Immature natural killer cell (primary cell): Measurements from ENCODE around the gene NEURL1B. TPM values are rescaled to one million over a fixed set of nuclear protein-coding genes. Genes with fewer than 3 reads are reported as not detected.

Source experiments
- DNase-seq, 3 donors: peaks; one replicate each; pipeline ENCODE4 v3.0.0; 2022; ENCODE audit warnings: mixed read lengths in 1 of 3
- H3K27ac Mint-ChIP-seq, 6 donors: one replicate each; pipeline ENCODE4 v1.8.0; 2020; ENCODE audit warnings: mixed read lengths in 6 of 6, mild to moderate bottlenecking in 5 of 6, inconsistent platforms in 4 of 6, moderate library complexity in 3 of 6
- H3K27me3 Mint-ChIP-seq, 3 donors: one replicate each; pipeline ENCODE4 v1.8.0; 2020 to 2021; ENCODE audit warnings: low read depth in 3 of 3, mild to moderate bottlenecking in 3 of 3, mixed read lengths in 3 of 3, moderate library complexity in 3 of 3, inconsistent platforms in 1 of 3
- H3K36me3 Mint-ChIP-seq, 3 donors: one replicate each; pipeline ENCODE4 v1.8.0; 2020; ENCODE audit warnings: mixed read lengths in 3 of 3, inconsistent platforms in 2 of 3, mild to moderate bottlenecking in 2 of 3
- H3K4me1 Mint-ChIP-seq, 2 donors: one replicate each; pipeline ENCODE4 v1.8.0; 2020; ENCODE audit warnings: inconsistent platforms in 2 of 2, mild to moderate bottlenecking in 2 of 2, mixed read lengths in 2 of 2, moderate library complexity in 1 of 2
- H3K4me3 Mint-ChIP-seq, 5 donors: one replicate each; pipeline ENCODE4 v1.8.0; 2020; ENCODE audit warnings: mild to moderate bottlenecking in 5 of 5, mixed read lengths in 5 of 5, inconsistent platforms in 3 of 5, moderate library complexity in 3 of 5
- H3K9me3 Mint-ChIP-seq, 6 donors: one replicate each; pipeline ENCODE4 v1.8.0; 2020; ENCODE audit warnings: mild to moderate bottlenecking in 6 of 6, mixed read lengths in 6 of 6, inconsistent platforms in 4 of 6, moderate library complexity in 3 of 6
- polyA plus RNA-seq, 3 donors: library from polyadenylated mRNA; unstranded; fragments of 300-500 nt; fragmentation: Illumina TruSeq; gene quantifications; one replicate each; pipeline ENCODE4 v1.2.3, GENCODE V29; 2021

The NEURL1B gene
- polyA plus RNA-seq, 3 donors from 2014 or later, result 0.09 TPM; not detected in 2

DNA sequence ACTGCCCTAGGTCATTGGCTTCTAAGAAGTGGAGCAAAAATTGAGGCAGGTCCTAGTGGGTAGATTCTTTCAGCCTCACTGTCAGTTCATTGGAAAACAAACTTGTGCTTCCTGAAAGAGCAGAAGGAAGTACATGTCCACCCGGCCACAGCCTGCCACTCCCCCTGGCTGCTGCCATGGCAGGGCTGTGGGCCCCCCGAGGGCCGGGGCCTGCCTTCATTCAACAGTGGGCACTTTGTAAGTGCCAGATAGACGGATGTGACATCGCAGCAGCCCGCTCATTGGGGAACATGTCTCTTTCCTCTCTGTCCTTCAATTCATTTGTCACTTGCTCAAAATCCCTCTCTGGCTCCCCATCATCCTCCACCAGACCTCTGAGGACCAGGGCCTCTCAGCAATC, 20.6 kb upstream of the NEURL1B start:
- H3K27me3 Mint-ChIP-seq, result peaks cover 0 to 2% (median 0%) of the 10 kb centered on the region in 3 donors
- H3K9me3 Mint-ChIP-seq, result no peaks in the 10 kb centered on the region
- no peaks in the 10 kb centered on the region for H3K36me3 Mint-ChIP-seq
- H3K4me1 Mint-ChIP-seq, result no peaks in the 10 kb centered on the region
- no peak overlapping the region for H3K4me3 Mint-ChIP-seq
- no peak for DNase-seq
- H3K27ac Mint-ChIP-seq, result no peak overlapping the region

DNA sequence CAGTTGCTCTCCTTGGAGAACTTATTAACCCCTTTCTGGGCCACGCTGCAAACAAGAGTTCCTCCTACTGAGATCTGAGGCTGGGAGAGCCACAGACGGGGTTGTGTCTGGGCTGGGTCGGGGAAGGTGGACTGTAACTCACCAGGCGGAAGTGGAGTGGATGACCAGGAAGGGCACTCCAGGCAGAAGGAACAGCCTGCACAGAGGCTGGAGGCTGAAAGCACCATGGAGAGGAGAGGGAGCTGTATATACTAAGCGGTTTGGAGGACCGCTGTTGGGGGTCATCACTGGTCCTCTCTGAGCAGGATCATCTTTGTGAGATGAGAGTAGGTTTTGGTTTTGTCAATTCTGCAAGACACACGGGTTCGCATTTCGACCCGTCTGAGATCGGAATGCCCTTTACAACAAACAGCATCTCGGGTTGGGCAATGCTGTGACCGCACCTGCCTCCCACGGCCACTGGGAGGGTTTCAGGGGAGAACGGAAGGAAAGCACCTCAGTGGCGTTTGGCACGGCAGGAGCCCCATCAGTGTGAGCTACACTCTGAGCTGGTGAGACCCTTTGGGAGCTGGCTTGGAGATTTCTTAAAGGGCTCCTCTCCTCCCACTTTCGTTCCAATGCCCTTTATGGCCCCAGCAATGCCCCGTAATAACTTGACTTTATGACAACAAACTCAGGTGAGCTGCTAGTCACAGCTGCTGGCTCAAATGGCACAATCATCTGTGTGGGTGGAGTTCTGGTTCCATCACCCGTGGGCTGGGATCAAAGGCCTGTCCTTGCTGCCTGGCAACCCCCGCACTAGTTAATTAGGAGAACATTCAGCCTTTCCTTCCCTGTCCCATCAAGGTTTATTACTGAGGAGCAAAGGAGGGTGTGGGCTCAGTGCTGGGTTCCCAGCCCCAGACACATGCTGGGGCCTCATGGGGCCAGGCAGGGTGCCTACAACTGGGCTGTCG, 18.7 kb upstream of the NEURL1B start:
- Mint-ChIP-seq H3K4me3 (no peak overlapping the region), H3K36me3 (no peaks in the 10 kb centered on the region), H3K27me3 (peaks cover 0 to 5% (median 2%) of the 10 kb centered on the region in 3 donors), H3K27ac (peak overlapping the region in 1 of 6 donors; percentile 20), H3K4me1 (no peaks in the 10 kb centered on the region), H3K9me3 (no peaks in the 10 kb centered on the region)
- no peak for DNase-seq

DNA sequence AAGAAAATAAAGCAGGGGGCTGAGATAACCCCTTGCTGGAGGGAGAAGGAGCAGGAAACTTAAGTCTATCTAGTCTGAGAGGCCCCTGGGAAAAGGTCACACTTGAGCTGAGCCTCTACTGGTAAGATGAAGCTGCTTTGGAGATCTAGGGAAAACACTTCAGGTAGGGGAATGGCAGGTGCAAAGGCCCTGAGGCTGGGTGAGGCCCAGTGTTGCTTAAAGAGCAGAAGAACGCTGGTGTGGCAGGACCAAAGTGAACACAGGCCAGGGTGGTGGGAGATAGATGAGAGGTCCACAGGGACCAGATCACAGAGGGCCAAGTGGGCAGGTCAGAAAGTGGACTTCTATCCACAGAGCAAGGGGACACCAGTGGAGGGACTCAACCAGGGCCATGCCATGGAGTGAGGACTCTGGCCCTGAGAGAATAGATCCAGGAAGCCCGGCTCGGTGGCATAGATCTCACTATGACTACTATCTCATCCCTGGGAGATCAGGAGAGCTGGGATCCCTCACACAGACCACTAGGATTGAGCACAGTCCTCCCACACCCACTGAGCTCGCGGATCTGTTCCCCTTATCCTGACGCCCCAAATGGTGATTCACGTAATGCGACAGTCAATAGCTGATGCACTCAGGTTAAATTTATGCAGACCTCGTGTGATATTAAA, 17.6 kb upstream of the NEURL1B start:
- Mint-ChIP-seq H3K27ac (no peak overlapping the region), H3K36me3 (no peaks in the 10 kb centered on the region), H3K4me3 (no peak overlapping the region), H3K9me3 (no peaks in the 10 kb centered on the region), H3K4me1 (no peaks in the 10 kb centered on the region), H3K27me3 (peaks cover 0 to 5% (median 2%) of the 10 kb centered on the region in 3 donors)
- DNase-seq, result no peak

DNA sequence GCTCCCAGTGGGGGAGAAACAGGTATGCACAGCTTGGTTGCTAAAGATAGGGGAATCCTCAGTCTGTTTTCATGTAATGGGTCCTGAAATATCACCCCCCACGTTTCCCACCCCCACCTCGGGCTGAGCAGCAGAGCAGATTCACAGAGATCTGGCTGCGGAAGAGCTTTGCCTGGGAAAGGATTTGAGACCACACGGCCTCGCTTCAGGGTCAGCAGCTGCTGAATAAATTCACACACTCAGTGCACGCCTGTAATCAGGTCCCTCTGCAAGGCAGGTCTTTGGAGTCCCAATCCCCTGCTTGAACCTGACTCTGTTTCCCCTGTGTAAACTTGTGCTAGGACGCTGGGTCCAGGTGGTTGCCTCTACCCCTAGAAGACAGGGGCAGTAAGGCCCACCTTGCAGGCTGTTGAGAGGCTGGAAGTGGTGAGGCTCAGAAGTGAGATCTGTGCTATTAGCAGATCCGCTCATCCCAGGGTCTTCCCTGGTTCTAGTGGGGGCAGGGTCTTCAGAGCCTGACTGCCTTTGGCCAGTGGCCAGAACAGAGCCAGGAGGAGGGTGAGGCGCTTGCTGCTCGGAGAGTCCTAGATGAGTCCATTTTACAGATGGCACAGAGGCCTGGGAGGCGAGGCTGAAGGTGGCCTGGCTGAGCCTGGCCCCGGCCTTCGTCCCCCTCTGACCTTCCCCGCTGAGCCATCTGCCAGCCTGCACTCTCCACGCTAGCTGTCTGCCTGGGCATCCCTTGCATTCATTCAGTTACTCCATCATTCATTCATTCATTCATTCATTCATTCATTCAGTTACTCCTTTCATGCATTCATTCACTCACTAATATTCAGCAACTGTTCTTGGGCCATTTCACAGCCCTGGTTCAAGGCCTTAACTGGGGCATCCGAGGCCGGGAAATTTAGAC, 16.7 kb upstream of the NEURL1B start:
- peaks cover 0 to 7% (median 4%) of the 10 kb centered on the region in 3 donors for H3K27me3 Mint-ChIP-seq
- no peak for DNase-seq

DNA sequence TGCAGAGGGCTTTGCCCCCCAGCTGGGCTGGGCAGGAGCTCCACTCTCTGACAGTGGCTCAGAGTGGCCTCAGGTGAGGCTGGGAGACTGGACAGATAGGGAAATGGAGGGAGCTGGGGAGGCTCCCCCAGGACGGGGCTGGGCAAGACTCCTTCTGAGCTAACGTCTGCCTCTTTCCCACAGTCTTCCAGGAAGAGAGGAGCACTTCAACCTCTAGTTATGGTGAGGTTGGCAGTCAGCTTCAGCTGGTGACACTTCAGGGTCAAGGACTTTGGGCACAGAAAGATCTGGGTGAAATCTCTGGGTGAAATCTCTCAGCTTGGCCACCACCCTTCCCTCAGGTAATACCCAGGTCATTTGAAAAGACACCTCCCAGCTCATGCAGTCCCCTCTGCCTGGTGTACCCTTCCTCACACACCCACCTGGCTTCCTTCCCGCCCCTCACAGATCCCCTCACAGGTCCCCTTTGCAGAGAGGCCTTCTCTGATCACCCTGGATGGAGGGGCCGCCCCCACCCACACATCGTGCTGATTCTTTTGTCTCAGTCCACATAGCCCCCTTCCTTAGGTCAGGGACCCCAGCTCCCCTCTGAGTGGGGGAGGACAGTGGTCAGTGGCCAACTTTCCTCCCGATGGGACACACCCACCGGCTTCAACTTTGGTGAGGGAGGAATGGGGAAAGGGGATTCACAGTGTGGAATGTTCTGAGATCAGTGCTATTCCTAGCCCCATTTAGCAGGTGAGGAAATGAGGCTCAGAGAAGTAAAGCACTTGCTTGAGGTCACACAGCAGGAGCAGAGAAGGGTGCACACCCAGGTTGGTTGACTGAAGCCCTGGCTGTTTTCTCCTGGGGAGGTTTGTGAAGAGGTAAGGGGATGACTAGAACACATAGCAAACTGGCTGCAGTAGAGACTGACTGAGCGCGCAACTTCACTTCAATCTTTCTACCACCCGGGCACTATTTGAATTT, 15.8 kb upstream of the NEURL1B start:
- Mint-ChIP-seq H3K4me3 (no peak overlapping the region), H3K27ac (no peak overlapping the region), H3K9me3 (no peaks in the 10 kb centered on the region), H3K4me1 (no peaks in the 10 kb centered on the region), H3K27me3 (peaks cover 0 to 7% (median 4%) of the 10 kb centered on the region in 3 donors), H3K36me3 (no peaks in the 10 kb centered on the region)
- no peak for DNase-seq

More for the DNA sequence above, 16.7 kb upstream of the NEURL1B start:
- H3K4me1 Mint-ChIP-seq, result no peaks in the 10 kb centered on the region
- no peaks in the 10 kb centered on the region for H3K9me3 Mint-ChIP-seq
- no peak overlapping the region for H3K27ac Mint-ChIP-seq
- no peak overlapping the region for H3K4me3 Mint-ChIP-seq
- no peaks in the 10 kb centered on the region for H3K36me3 Mint-ChIP-seq

DNA sequence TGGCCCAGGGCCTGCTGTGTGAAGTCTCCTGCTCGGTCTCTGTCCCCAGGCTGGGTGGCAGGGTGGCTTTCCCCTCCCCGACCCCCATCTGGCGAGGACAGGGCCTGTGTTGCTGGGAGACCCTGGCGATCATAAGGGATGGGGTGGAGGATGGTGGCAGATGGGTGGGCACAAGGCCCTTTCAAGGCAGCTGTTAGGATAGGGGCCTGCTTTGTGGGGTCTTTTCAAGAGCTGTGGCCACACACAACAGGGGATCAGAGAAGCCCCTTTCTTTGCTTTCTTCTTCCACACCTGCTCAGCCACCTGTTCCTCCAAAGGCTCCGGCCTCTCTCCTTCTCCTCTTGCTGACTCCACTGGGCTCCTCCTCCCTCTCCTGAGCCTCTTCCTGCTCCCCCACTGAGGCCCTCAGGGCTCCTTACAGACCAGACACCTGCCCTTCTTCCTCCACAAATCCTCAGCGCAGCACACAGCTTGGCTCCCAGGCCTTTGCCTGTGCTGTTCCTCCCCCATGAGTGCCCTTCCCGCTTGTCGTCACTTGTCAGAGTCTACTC, 15.0 kb upstream of the NEURL1B start:
- H3K4me3 Mint-ChIP-seq, result no peak overlapping the region
- H3K27ac Mint-ChIP-seq, result no peak overlapping the region
- DNase-seq, result no peak
- H3K36me3 Mint-ChIP-seq, result no peaks in the 10 kb centered on the region
- H3K4me1 Mint-ChIP-seq, result no peaks in the 10 kb centered on the region
- no peaks in the 10 kb centered on the region for H3K9me3 Mint-ChIP-seq
- peaks cover 2 to 7% (median 4%) of the 10 kb centered on the region in 3 donors for H3K27me3 Mint-ChIP-seq

DNA sequence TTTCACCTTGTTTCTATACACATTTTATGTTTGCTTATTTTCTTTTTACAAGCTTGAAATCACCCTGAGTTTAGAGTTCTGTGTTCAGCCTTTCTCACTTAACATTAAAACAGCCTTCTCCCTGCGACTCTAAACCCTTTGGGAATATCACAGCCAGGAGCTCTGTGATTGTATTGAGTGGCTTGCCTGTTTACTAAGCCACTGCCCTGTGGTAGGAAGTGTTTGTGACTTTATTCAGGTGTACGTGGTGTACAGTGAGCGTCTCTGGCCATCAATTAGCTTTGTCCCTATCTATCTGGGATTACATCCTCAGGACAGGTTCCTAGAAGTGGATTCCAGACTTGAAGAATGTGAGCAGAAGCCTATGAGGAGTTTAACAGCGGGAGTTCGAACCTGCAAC, 11.0 kb upstream of the NEURL1B start:
- DNase-seq, result no peak
- Mint-ChIP-seq H3K4me3 (no peak overlapping the region), H3K27ac (no peak overlapping the region), H3K9me3 (no peaks in the 10 kb centered on the region), H3K36me3 (no peaks in the 10 kb centered on the region), H3K4me1 (no peaks in the 10 kb centered on the region), H3K27me3 (peaks cover 4 to 5% (median 4%) of the 10 kb centered on the region in 3 donors)

DNA sequence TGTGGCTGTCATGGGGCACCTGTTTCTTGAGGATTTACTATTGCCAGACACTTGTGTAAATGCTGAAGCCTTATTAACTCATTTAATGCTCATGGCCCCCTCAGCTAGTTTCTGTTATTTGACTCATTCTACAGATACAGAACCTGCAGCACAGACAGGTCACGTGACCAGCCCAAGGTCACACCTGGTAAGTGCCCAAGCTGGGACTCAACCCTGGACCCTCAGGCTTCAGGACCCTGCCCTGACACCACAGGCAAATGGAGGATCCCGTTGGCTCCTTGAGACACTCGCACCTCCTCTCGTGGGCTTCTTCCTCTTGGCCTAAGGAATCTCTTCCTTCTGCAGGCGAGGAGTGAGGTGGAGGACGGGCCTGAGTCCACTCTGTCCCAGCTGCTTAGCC, 10.6 kb upstream of the NEURL1B start:
- H3K27me3 Mint-ChIP-seq, result peaks cover 4 to 5% (median 4%) of the 10 kb centered on the region in 3 donors
- H3K27ac Mint-ChIP-seq, result no peak overlapping the region
- no peak for DNase-seq
- no peaks in the 10 kb centered on the region for H3K36me3 Mint-ChIP-seq
- H3K4me1 Mint-ChIP-seq, result no peaks in the 10 kb centered on the region
- no peak overlapping the region for H3K4me3 Mint-ChIP-seq
- no peaks in the 10 kb centered on the region for H3K9me3 Mint-ChIP-seq

DNA sequence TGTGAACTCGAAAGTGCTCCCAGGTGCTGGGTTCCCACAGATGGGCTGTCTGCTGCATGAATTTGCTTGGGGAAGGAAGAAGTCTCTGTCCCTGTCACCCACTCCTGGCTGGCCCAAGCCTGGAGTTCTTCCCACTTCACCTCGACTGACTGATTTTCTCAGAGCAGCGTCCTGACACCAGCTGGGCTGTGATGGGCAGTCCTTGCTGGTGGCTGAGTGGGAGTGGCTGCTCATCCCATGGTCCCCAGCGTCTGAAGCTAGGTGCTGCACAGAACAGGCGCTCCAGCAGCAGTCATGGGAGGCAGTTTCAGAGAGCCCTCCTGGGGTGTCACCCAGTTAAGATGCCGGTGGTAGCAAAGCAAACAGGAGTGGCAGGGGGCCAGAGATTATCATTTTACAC, 10.1 kb upstream of the NEURL1B start:
- H3K4me1 Mint-ChIP-seq, result no peaks in the 10 kb centered on the region
- no peaks in the 10 kb centered on the region for H3K36me3 Mint-ChIP-seq
- H3K27ac Mint-ChIP-seq, result no peak overlapping the region
- peaks cover 4 to 6% (median 5%) of the 10 kb centered on the region in 3 donors for H3K27me3 Mint-ChIP-seq
- H3K9me3 Mint-ChIP-seq, result no peaks in the 10 kb centered on the region
- no peak overlapping the region for H3K4me3 Mint-ChIP-seq
- DNase-seq, result no peak

DNA sequence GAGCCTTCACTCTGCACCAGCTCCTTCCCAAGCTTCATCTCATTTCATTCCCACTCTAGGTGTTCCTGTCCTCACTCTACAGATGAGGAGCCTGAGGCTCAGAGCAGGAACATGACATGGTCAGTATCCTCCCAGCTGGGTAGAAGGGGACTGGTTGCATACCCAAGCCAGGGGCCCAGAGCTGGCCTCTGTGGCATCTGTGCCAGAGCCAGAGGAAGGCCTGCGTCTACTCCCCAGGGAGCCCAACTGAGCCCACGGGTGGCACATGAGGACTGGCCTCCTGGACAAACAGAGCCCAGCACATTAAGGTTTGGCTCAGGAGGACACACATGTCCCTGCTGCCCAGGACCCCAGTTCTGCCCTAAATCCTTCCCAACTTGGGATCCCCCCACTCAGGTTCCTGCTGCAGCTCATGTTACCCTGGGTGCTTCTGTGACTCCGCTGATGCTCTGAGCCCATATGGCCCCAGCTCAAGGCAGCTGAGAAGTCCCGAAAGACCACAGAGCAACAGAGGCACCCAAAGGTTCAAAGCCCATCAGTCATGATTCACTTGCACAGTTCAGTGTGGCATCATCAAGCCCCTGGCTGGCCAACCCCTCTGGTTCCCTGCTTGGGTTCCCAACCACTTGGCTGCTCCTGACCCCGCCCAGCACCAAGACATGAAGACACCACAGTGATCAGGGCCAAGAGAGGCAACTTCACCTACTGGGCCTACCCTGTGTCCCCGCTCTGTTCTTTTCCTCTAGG, 8.5 kb upstream of the NEURL1B start:
- no peak for DNase-seq
- Mint-ChIP-seq H3K4me1 (no peaks in the 10 kb centered on the region), H3K36me3 (no peaks in the 10 kb centered on the region), H3K4me3 (no peak overlapping the region), H3K27ac (no peak overlapping the region), H3K27me3 (peaks cover 2 to 10% (median 2%) of the 10 kb centered on the region in 3 donors), H3K9me3 (no peaks in the 10 kb centered on the region)

DNA sequence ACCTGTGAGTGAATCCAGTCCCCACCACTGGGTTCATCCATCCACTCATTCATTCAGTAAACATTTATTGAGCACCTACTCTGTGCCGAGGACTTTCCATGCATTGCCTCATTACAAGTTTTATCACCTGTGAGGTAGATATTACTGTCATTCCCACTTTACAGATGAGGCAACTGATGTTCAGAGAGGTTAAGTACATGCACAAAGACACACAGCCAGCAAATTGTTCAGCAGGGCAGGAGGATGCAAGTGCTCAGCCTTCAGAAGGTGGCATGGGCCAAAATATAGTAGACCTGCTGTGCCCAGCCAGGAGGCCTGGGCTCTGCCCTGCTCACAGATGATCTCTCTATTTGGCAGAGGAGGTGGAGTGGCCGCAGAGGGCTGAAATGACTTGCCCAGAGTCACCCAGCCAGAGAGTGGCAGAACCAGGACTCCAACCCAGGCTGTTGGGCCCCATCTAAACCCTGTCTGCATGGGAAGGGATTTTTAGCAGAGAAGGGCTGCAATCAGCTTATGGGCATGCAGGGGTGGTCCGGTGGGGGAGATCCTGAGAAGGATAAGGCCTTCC, 7.6 kb upstream of the NEURL1B start:
- H3K9me3 Mint-ChIP-seq, result no peaks in the 10 kb centered on the region
- H3K27me3 Mint-ChIP-seq, result peaks cover 2 to 13% (median 5%) of the 10 kb centered on the region in 3 donors
- no peak overlapping the region for H3K4me3 Mint-ChIP-seq
- no peaks in the 10 kb centered on the region for H3K4me1 Mint-ChIP-seq
- H3K36me3 Mint-ChIP-seq, result no peaks in the 10 kb centered on the region
- no peak overlapping the region for H3K27ac Mint-ChIP-seq
- no peak for DNase-seq
